Dendritic cell treated with granulocyte-macrophage colony-stimulating factor and Interleukin-4, amounts not matched to agents 40 ng/mL and 50 ng/mL, for 4 days (primary cell): Measurements from ENCODE around the gene GPAT2.
"Not testable (repeated sequence)": the region's sequence is repeated elsewhere in the genome, so short reads cannot be mapped to it uniquely, and the experiment has no call there.

ENCODE experiments used
- H3K27ac Mint-ChIP-seq: one replicate; pipeline ENCODE4 v1.8.0; 2022; ENCODE audit warnings: mild to moderate bottlenecking, mixed read lengths
- H3K27me3 Mint-ChIP-seq: one replicate; pipeline ENCODE4 v1.8.0; 2022; ENCODE audit warnings: mild to moderate bottlenecking, mixed read lengths
- H3K36me3 Mint-ChIP-seq: one replicate; pipeline ENCODE4 v1.8.0; 2022; ENCODE audit warnings: low read depth, mixed read lengths
- H3K4me1 Mint-ChIP-seq: one replicate; pipeline ENCODE4 v1.8.0; 2022; ENCODE audit warnings: low read depth, mixed read lengths
- H3K4me3 Mint-ChIP-seq: one replicate; pipeline ENCODE4 v1.8.0; 2022; ENCODE audit warnings: mild to moderate bottlenecking, moderate library complexity, mixed read lengths
- H3K9me3 Mint-ChIP-seq: one replicate; pipeline ENCODE4 v1.8.0; 2022; ENCODE audit warnings: mixed read lengths
- intact Hi-C: fragments of 100-400 bp; cut with micrococcal nuclease; formaldehyde crosslinking; loops from one replicate; pipeline ENCODE4 v1.15.0; 2022

The GPAT2 gene

DNA sequence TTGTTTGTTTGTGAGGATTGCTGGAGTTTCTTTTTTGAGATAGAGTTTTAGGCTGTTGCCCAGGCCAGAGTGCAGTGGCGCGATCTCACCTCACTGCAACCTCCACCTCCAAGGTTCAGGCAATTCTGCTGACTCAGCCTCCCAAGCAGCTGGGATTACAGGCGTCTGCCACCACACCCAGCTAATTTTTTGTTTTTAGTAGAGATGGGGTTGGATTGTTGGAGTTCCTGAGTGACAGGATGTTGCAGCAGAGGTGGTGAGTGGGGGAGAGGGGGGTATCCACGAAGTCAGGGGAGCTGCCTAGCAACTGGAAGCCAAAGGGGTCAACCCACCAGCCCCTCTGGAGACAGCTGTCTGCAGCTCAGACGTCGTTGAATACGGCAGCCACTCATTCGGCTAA lies 35.2 kb upstream of the GPAT2 start:
- H3K4me1 Mint-ChIP-seq, H3K36me3 Mint-ChIP-seq, H3K27ac Mint-ChIP-seq, intact Hi-C loops, H3K4me3 Mint-ChIP-seq, H3K9me3 Mint-ChIP-seq: not testable (repeated sequence)
- peaks cover 38% of the 10 kb centered on the region for H3K27me3 Mint-ChIP-seq

DNA sequence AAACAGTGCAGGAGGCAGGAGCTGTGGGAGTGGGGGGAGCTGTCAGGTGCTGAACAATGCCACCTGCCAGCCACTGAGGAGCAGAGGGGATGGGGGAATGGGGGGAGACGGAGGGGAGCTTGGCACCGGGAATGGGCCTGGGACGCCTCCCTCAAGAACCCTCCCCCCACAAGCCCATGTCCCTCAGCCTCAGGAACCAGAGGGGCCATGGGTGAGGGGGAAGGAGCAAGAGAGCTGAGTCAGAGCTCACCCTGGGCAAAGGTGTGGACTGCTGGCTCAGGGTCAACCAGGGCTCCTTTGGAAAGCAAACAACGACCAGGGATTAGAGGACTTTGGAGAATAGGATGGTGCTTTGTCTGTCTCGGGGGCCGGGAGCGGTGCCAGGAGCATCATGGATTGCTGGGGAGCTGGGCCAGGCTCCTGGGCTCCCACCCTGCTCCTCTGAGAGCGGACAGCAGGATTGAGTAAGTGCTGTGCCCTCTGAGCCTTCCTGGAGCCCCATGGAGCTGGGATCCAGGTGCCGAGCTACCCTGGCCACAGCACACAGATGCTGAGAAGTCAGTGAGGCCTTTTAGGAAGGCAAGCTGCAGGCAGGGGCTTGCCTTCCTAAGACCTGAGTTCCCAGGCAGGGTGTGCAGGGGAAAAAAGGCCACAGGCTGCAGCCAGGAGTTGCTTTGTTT lies 33.3 kb upstream of the GPAT2 start:
- Mint-ChIP-seq H3K27me3 (peaks cover 31% of the 10 kb centered on the region), H3K27ac (peak overlapping the region; percentile 14)
- H3K36me3 Mint-ChIP-seq, H3K4me1 Mint-ChIP-seq, H3K9me3 Mint-ChIP-seq, H3K4me3 Mint-ChIP-seq, intact Hi-C loops: not testable (repeated sequence)

DNA sequence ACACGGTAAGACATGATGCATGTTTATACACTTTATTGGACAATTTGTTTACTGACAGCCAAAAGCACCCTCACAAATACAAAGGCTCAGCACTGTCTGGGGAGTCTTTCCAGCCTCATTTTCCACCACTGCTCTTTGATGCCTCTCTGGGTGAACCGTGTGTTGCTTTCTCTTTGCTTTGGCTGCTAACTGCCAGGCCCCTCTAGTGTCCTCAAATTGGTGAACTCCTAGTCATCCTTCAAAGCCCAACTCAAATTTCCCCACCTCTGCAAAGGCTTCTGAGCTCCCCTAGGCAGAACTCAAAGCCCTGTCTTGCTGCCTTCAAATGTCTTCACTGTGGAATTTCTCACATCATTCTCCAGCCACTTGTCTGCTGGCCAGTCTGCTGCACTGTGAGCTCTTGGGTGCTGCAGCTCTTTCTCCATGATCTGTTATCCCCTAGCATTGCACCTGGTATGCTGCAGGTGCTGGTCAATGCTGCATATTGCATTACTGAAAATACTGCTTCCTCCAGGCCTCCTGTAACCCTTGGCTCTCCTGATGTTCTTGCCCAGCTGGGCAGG lies 32.5 kb upstream of the GPAT2 start:
- H3K4me3 Mint-ChIP-seq, H3K9me3 Mint-ChIP-seq, intact Hi-C loops, H3K36me3 Mint-ChIP-seq, H3K4me1 Mint-ChIP-seq, H3K27ac Mint-ChIP-seq: not testable (repeated sequence)
- peaks cover 24% of the 10 kb centered on the region for H3K27me3 Mint-ChIP-seq

DNA sequence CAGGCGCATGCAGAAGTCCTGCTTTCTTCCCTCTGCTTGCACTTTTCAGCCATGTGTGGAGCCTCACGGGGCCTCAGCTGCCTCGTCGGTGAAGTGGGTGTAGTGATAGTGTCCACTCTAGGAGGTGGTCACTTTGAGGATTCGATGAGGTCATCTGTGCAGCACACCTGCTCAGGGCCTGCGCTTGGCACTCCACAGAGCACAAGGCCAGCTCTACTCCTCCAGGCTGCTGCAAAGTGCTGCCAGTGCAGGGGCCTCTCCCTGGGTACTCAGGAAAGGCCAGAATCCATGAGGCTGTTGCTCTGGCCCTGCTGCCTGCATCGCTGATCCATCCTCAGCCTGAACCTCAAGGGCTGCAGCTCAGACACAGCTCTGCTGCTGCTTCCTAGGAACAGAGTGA lies 31.8 kb upstream of the GPAT2 start:
- intact Hi-C loops, result not testable (repeated sequence)

DNA sequence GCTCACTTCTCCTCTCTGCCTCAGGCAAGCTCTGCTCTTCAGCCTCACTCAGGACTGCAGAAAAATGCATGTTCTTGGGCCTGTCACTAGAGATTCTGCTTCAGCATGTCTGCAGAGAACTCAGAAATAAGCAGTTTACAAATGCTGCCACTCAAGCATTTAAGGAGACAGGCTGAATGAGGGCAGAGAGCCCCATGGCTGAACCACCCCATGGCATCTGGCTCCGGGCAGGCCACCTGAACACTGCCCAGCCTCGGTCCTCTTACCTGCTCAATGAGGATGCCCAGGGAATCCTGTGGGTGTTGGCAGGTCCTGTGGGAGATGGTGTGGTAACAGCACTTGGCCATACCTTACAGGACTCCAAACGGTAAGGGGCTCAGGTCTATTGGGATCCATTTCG lies 31.2 kb upstream of the GPAT2 start:
- Mint-ChIP-seq H3K27me3 (peaks cover 20% of the 10 kb centered on the region), H3K4me1 (peaks cover 19% of the 10 kb centered on the region)
- intact Hi-C loops, H3K27ac Mint-ChIP-seq, H3K9me3 Mint-ChIP-seq, H3K4me3 Mint-ChIP-seq, H3K36me3 Mint-ChIP-seq: not testable (repeated sequence)

More for the DNA sequence above, 31.8 kb upstream of the GPAT2 start:
- H3K27ac Mint-ChIP-seq, H3K36me3 Mint-ChIP-seq, H3K4me3 Mint-ChIP-seq, H3K9me3 Mint-ChIP-seq: not testable (repeated sequence)
- peaks cover 23% of the 10 kb centered on the region for H3K27me3 Mint-ChIP-seq
- peaks cover 15% of the 10 kb centered on the region for H3K4me1 Mint-ChIP-seq

DNA sequence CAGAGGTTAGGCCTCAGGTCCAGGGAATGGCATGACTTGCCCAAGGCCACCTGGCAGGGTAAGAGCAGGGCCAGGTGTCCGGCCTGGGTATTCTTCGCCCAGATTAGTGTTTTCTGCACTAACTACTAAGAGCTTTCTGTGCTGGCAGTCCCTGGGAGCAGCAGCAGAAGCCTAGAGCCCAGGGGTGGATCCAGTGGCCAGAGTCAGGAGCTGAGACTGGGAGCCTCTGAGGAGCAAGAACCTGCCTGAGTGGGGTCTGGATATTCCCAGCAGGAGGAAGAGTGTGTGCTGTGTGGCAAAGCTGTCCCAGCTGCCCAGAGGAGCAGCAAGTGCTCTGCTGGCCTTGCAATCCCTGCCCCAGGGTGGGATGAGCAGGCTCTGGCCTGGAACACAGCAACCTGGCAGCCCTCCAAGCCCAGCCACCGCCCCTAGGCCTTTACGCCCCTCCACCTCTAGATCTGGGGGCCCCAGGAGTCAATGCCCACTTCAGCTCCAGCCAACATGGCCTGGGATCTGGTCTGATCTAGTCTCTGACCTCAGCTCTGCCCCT lies 30.7 kb upstream of the GPAT2 start:
- intact Hi-C loops, result no loop called here
- Mint-ChIP-seq H3K4me1 (peaks cover 19% of the 10 kb centered on the region), H3K4me3 (no peak overlapping the region), H3K36me3 (no peaks in the 10 kb centered on the region), H3K27ac (no peak overlapping the region), H3K27me3 (peaks cover 16% of the 10 kb centered on the region), H3K9me3 (no peaks in the 10 kb centered on the region)

DNA sequence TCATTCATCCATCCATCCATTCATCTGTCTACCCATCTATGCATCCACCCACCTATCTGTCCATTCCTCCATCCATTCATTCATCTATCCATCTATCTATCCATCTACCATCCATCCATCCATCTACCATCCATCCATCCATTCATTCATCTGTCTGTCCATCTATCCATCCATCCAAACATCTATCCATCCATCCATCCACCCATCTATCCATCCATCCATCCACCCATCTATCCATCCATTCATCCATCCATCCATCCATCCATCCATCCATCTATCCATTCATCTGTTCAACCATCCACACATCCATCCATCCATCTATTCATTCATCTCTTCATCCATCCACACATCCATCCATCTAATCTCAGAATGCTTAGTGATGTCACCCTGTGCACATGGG lies 30.0 kb upstream of the GPAT2 start:
- H3K36me3 Mint-ChIP-seq, H3K27ac Mint-ChIP-seq, intact Hi-C loops, H3K9me3 Mint-ChIP-seq, H3K4me3 Mint-ChIP-seq: not testable (repeated sequence)
- peaks cover 11% of the 10 kb centered on the region for H3K27me3 Mint-ChIP-seq
- peaks cover 19% of the 10 kb centered on the region for H3K4me1 Mint-ChIP-seq

DNA sequence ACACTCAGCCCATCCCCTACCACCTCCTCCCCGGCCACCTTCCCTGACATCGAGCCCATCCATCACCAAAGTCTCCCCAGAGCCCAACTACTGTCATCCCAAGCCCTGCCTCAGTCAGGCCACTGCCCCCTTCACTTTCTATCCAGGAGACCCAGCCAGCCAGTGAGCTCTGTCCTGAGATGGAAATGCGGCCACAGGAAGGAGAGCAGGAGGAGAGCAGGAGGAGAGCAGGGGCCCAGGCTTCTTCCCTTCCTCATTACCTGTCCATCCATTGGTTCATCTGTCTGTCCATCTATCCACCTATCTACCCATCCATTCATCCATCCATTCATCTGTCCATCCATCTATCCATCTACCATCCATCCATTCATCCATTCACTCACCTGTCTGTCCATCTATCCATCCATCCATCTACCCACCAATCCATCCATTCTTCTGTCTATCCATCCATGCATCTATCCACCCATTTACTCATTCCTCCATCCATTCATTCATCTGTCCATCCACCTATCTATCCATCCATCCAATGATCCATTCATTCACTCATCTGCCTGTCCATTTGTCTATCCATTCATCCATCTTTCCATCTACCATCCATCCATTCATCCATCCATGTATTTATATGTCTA lies 29.4 kb upstream of the GPAT2 start:
- H3K27ac Mint-ChIP-seq, H3K36me3 Mint-ChIP-seq, H3K9me3 Mint-ChIP-seq, intact Hi-C loops, H3K4me3 Mint-ChIP-seq: not testable (repeated sequence)
- Mint-ChIP-seq H3K27me3 (peaks cover 11% of the 10 kb centered on the region), H3K4me1 (peaks cover 19% of the 10 kb centered on the region)

DNA sequence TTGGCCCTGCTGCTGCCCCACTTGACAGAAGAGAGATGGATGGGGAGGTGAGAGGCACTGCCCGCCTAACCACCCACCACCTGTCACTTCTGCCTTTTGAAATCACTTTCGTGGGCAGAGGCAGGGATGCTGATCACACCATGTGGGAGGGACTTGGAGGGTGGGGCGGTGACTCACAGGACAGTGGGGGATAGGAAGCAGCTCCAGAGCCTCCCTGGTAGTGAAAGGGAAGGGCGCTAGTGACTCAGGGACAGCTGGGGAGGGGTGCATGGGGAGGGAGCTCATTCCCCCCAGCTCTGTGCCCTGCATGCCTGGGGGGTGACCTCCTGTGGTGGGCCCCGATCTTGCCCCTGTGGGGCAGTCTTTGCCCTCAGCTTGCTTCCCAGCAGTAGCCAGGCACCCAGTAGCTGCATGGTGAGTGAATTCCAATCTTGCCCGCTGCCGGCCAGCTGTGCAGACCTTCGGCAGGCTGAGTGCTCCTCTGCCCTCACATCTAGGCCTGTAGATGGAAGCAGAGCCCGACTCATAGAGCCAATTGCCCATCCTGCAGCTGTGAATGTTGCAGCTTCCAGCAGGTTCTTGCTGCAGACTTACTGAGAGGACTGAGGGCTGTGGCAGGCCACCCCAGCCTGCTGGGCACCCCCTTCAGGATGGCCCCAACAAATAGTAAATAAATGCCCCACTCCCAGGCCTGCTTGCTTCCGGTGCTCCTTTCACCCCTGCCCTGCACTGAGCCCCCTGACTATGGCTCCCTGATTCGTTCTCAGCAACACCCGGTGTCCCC lies 28.6 kb upstream of the GPAT2 start:
- H3K9me3 Mint-ChIP-seq, H3K36me3 Mint-ChIP-seq, intact Hi-C loops, H3K27ac Mint-ChIP-seq: not testable (repeated sequence)
- peaks cover 11% of the 10 kb centered on the region for H3K27me3 Mint-ChIP-seq
- H3K4me3 Mint-ChIP-seq, result peak overlapping the region; percentile 7
- H3K4me1 Mint-ChIP-seq, result peaks cover 19% of the 10 kb centered on the region

DNA sequence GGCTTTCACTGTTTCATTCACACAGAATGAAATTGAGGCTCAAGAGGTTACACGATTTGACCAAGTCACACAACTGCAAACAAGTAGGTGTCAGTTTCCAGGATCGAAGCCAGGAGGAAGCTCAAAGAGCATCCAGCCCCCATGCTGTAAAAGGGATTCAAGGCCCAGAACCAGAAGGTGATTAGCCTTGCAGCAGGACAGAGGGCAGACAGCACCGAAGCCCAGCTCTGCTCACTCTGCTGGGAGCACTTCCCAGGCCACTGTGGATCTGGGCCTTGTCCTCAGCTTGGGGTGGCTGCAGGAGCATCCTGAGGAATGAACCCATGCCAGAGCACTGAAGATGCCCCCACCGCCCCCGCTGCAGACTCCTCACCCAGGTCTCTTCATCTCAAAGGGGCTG lies 27.8 kb upstream of the GPAT2 start:
- H3K36me3 Mint-ChIP-seq, H3K27ac Mint-ChIP-seq, H3K4me3 Mint-ChIP-seq, H3K9me3 Mint-ChIP-seq, H3K27me3 Mint-ChIP-seq, intact Hi-C loops: not testable (repeated sequence)
- H3K4me1 Mint-ChIP-seq, result peaks cover 23% of the 10 kb centered on the region

DNA sequence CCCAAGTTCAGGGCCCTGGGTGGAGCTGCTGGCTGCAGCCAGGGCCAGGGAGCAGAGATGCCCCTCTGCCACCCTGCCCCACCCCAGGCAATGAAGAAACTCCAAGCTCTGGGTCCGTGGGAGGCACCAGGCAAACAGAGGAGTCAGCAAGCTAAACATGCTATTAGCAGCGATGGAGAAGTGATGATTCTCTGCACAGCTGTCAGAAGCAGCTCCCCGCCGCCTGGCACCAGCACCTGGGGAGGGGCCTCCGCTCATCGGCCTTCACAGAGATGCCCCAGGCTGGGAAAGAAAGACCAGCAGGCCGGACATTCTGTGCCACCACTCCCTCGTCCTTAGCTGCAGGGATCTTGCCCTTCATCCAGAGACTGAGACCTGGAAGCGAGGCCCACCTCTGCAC lies 27.2 kb upstream of the GPAT2 start:
- H3K4me3 Mint-ChIP-seq, H3K27me3 Mint-ChIP-seq, intact Hi-C loops, H3K9me3 Mint-ChIP-seq, H3K36me3 Mint-ChIP-seq: not testable (repeated sequence)
- H3K4me1 Mint-ChIP-seq, result peaks cover 24% of the 10 kb centered on the region
- peak overlapping the region; percentile 9 for H3K27ac Mint-ChIP-seq

DNA sequence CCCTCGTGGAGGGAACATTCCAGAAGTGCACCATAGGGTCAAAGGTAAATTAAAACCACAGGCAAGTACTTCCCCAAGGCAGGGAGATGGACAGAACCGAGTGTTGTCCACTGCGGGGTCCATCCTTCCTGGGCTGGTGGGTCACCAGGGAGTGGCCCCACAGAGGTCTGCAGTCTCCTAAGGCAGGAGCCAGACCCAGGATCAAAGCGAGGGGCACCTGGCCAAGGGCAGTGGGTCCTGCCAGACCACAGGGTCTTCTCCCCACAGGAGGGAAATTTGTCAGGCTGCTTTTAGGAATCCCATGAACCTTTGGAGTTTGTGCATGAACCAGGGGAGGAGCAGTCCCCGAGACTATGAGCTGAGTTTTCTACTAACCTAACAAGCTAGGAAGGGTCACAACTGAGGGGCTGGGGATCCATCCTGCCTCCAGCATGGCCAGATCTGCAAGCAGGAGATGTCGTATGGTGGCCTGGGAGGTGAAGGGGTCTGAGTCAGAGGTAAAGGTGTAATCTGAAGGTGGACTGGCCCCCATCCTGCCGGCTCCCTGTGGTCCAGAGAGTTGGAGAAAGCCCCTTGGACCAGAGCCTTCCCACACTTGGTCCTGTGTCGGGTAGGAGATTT lies 26.6 kb upstream of the GPAT2 start:
- peaks cover 24% of the 10 kb centered on the region for H3K4me1 Mint-ChIP-seq
- H3K27me3 Mint-ChIP-seq, H3K36me3 Mint-ChIP-seq, intact Hi-C loops, H3K4me3 Mint-ChIP-seq, H3K9me3 Mint-ChIP-seq: not testable (repeated sequence)
- peak overlapping the region; percentile 9 for H3K27ac Mint-ChIP-seq

DNA sequence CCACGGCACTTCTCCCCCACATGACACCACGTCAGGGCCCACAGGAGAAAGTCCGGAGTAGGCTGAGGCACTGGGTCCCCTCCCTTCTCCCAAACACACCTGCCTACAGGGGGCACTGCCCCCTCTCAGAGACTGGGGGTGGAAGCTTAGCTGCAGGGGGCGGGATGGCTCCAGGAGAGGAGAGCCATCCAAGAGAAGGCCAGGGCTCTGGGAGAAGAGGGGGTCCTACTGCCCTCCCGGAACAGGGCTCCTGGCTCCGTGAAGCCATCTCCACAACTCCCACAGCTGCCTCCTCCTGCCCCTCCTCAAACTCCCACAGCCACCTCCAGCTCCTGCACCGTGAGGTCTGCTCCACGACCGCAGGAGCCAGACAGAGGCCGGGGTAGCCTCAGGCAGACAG lies 25.6 kb upstream of the GPAT2 start:
- H3K9me3 Mint-ChIP-seq, H3K36me3 Mint-ChIP-seq, H3K27ac Mint-ChIP-seq, intact Hi-C loops, H3K27me3 Mint-ChIP-seq, H3K4me3 Mint-ChIP-seq: not testable (repeated sequence)
- peaks cover 18% of the 10 kb centered on the region for H3K4me1 Mint-ChIP-seq

DNA sequence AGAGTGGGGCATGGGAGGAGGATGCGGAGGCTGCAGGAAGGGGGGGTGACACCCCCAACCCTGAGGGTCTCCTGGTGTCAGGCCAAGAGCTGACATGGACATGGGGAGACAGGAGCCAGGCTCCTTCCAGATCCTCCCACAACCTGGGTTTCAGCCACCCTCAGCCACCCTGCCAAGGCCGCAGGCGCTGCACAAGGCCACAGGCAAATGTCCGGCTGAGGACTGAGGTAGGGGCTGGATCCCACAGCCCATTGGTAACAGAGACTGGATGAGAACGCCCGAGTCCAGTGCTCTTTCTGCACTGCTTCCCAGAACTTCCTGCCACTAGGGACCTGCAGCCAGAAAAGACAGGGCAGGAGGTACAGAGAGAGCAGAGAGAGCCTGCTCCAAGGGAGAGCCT lies 24.7 kb upstream of the GPAT2 start:
- intact Hi-C loops, H3K4me3 Mint-ChIP-seq, H3K36me3 Mint-ChIP-seq, H3K27ac Mint-ChIP-seq, H3K9me3 Mint-ChIP-seq, H3K27me3 Mint-ChIP-seq: not testable (repeated sequence)
- peaks cover 22% of the 10 kb centered on the region for H3K4me1 Mint-ChIP-seq
